ENCODE data around the gene SOCS7. TPM values are rescaled to one million over a fixed set of nuclear protein-coding genes. Genes with fewer than 3 reads are reported as not detected.

The SOCS7 gene
- total RNA-seq, 1 experiment from 2014 or later = 31.0 TPM

DNA sequence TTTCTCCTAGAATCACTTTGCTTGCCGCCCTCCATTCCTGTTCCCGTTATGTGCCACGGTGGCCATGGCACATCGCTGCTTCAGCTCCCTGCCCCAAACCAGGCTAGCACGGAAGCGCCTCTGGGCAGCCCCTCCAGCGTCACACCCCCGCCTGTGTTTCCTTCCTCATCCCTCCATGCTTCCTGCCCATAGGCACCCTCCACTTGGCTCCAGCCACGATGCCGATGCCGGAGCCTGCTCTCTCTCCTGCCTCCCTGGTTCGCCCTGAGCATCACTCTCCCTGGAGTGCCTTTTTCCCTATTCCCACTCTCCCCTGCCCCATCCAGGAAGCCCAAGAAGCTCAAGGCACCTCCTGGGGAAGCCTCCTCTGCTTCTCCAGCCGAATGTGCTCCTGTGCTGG lies 73.4 kb downstream of the SOCS7 start:
- Histone ChIP-seq H3K27me3 (ENCODE audit: control insufficient read depth, insufficient read depth, low read length) (no peaks in the 10 kb centered on the region), H3K27ac (ENCODE audit: low read length) (no peak overlapping the region), H3K4me1 (ENCODE audit: control insufficient read depth, insufficient read depth, low read length) (peaks cover 9% of the 10 kb centered on the region), H3K36me3 (ENCODE audit: control insufficient read depth, insufficient read depth, low read length) (no peaks in the 10 kb centered on the region), H3K4me3 (ENCODE audit: low read depth in 2 of 2, low read length in 2 of 2) (no peak overlapping the region), H3K9me3 (ENCODE audit: control insufficient read depth, insufficient read depth, low read depth, low read length) (no peaks in the 10 kb centered on the region)
- ATAC-seq = no peak
- BruUV-seq (replicated peaks) = no TSS peak
- in situ Hi-C loops (cut with HindIII; ENCODE audit: low pct_unique_long_range_greater_than_20kb, low sequenced_read_pairs) = no loop called here
- intact Hi-C loops (cut with micrococcal nuclease; ENCODE audit: unreplicated experiment) = loop anchor here (10.0 kb wide), 1 partner anchor 60 kb away; no protein-coding TSS in a partner anchor
- POLR2A ChIA-PET = no interaction called here
- DNase-seq (ENCODE audit: low read depth, low spot score) = no peak
- CTCF ChIA-PET = no interaction called here
- TF ChIP-seq, protein P1, sequence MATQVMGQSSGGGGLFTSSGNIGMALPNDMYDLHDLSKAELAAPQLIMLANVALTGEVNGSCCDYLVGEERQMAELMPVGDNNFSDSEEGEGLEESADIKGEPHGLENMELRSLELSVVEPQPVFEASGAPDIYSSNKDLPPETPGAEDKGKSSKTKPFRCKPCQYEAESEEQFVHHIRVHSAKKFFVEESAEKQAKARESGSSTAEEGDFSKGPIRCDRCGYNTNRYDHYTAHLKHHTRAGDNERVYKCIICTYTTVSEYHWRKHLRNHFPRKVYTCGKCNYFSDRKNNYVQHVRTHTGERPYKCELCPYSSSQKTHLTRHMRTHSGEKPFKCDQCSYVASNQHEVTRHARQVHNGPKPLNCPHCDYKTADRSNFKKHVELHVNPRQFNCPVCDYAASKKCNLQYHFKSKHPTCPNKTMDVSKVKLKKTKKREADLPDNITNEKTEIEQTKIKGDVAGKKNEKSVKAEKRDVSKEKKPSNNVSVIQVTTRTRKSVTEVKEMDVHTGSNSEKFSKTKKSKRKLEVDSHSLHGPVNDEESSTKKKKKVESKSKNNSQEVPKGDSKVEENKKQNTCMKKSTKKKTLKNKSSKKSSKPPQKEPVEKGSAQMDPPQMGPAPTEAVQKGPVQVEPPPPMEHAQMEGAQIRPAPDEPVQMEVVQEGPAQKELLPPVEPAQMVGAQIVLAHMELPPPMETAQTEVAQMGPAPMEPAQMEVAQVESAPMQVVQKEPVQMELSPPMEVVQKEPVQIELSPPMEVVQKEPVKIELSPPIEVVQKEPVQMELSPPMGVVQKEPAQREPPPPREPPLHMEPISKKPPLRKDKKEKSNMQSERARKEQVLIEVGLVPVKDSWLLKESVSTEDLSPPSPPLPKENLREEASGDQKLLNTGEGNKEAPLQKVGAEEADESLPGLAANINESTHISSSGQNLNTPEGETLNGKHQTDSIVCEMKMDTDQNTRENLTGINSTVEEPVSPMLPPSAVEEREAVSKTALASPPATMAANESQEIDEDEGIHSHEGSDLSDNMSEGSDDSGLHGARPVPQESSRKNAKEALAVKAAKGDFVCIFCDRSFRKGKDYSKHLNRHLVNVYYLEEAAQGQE (IDR thresholded peaks at IDR 0.05; ENCODE audit: insufficient read depth in 1 of 2, low read depth in 2 of 2, low read length in 1 of 2) = no peak
- TF ChIP-seq TCF7L2 (IDR thresholded peaks at IDR 0.05; ENCODE audit: low read depth, low read length) = no peak
- TF ChIP-seq, protein P2, sequence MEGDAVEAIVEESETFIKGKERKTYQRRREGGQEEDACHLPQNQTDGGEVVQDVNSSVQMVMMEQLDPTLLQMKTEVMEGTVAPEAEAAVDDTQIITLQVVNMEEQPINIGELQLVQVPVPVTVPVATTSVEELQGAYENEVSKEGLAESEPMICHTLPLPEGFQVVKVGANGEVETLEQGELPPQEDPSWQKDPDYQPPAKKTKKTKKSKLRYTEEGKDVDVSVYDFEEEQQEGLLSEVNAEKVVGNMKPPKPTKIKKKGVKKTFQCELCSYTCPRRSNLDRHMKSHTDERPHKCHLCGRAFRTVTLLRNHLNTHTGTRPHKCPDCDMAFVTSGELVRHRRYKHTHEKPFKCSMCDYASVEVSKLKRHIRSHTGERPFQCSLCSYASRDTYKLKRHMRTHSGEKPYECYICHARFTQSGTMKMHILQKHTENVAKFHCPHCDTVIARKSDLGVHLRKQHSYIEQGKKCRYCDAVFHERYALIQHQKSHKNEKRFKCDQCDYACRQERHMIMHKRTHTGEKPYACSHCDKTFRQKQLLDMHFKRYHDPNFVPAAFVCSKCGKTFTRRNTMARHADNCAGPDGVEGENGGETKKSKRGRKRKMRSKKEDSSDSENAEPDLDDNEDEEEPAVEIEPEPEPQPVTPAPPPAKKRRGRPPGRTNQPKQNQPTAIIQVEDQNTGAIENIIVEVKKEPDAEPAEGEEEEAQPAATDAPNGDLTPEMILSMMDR (IDR thresholded peaks at IDR 0.05) = no peak
- no peak for TF ChIP-seq SIN3A (IDR thresholded peaks at IDR 0.05; ENCODE audit: borderline replicate concordance, insufficient read depth, low read depth, low read length)
- TF ChIP-seq POLR2AphosphoS5 (IDR thresholded peaks at IDR 0.05; ENCODE audit: low read depth, low read length) = no peak

DNA sequence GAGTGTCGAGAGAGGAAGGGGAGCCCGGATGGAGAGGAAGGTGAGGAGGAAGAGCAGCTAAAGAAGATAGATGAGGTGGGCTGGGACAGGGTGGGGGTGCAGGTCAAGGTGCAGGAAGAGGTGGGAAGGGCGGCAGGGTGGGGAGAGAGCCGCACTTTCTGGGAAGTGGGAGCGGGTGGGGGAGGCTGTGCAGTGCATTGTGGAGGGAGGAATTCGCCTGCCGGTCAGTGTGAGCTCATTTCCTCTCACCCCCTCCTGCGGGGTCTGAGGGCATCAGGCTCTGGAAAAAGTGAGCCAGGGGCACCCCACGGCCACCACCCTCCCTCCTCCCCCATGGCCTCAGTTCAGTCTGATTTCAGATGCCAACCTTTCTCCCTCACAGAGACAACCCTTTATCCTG lies 74.1 kb downstream of the SOCS7 start:
- TF ChIP-seq, protein P1 (IDR thresholded peaks at IDR 0.05; ENCODE audit: insufficient read depth in 1 of 2, low read depth in 2 of 2, low read length in 1 of 2) = no peak
- TF ChIP-seq SIN3A (IDR thresholded peaks at IDR 0.05; ENCODE audit: borderline replicate concordance, insufficient read depth, low read depth, low read length) (no peak), TCF7L2 (IDR thresholded peaks at IDR 0.05; ENCODE audit: low read depth, low read length) (no peak), POLR2AphosphoS5 (IDR thresholded peaks at IDR 0.05; ENCODE audit: low read depth, low read length) (no peak)
- TF ChIP-seq, protein P2 (IDR thresholded peaks at IDR 0.05) = no peak
- H3K4me1 ChIP-seq (ENCODE audit: control insufficient read depth, insufficient read depth, low read length) = peaks cover 14% of the 10 kb centered on the region
- ChIA-PET CTCF (no interaction called here), POLR2A (interaction anchor here (0.6 kb wide), 1 partner anchor 88 kb away, joined by 3 read pairs; no protein-coding TSS in a partner anchor)
- BruUV-seq (replicated peaks) = no TSS peak
- no peak overlapping the region for H3K4me3 ChIP-seq (ENCODE audit: low read depth in 2 of 2, low read length in 2 of 2)
- H3K36me3 ChIP-seq (ENCODE audit: control insufficient read depth, insufficient read depth, low read length) = no peaks in the 10 kb centered on the region
- in situ Hi-C loops (cut with HindIII; ENCODE audit: low pct_unique_long_range_greater_than_20kb, low sequenced_read_pairs) (no loop called here), intact Hi-C loops (cut with micrococcal nuclease; ENCODE audit: unreplicated experiment) (loop anchor here (10.0 kb wide), 1 partner anchor 59 kb away; no protein-coding TSS in a partner anchor)
- H3K27me3 ChIP-seq (ENCODE audit: control insufficient read depth, insufficient read depth, low read length) = no peaks in the 10 kb centered on the region
- H3K9me3 ChIP-seq (ENCODE audit: control insufficient read depth, insufficient read depth, low read depth, low read length) = no peaks in the 10 kb centered on the region
- ATAC-seq (no peak), DNase-seq (ENCODE audit: low read depth, low spot score) (no peak)
- H3K27ac ChIP-seq (ENCODE audit: low read length) = no peak overlapping the region

All from Panc1 (cell line).